Testis (tissue), 3 donors: ENCODE data around the gene BCAR3. TPM values are rescaled to one million over a fixed set of nuclear protein-coding genes. Genes with fewer than 3 reads are reported as not detected.
A peak's percentile ranks its signal among the peaks of the same experiment; 100 is the strongest.

Experiments
- DNase-seq: peaks from one replicate; pipeline ENCODE4 v3.0.0-alpha.2; 2019
- H3K27ac ChIP-seq, 2 donors: fragments of 200-600 bp; sonication (generic); one replicate each; pipeline ENCODE4 v1.5.1; 2019
- H3K27me3 ChIP-seq: fragments of 200-600 bp; sonication (generic); one replicate; pipeline ENCODE4 v1.5.1; 2019
- H3K36me3 ChIP-seq: fragments of 200-600 bp; sonication (generic); one replicate; pipeline ENCODE4 v1.5.1; 2017; ENCODE audit warnings: low read depth; ENCODE audit errors: missing control alignments
- H3K4me1 ChIP-seq: fragments of 200-600 bp; sonication (generic); one replicate; pipeline ENCODE4 v1.5.1; 2019
- H3K4me3 ChIP-seq, 2 donors: fragments of 200-600 bp; sonication (generic); one replicate each; pipeline ENCODE4 v1.5.1; 2017 to 2019
- H3K9me3 ChIP-seq: fragments of 200-600 bp; sonication (generic); one replicate; pipeline ENCODE4 v1.5.1; 2017
- CTCF ChIP-seq, 3 experiments: fragments of 450-650 bp in 2 of 3; fragments of 200-600 bp in 1 of 3; sonication (generic) in 1 of 3; IDR thresholded peaks; one replicate each; pipeline ENCODE4 v1.5.1; 2016 to 2019; ENCODE audit warnings: antibody characterized with exemption in 3 of 3, mild to moderate bottlenecking in 2 of 3, moderate library complexity in 1 of 3
- POLR2A ChIP-seq: fragments of 450-650 bp; IDR thresholded peaks from one replicate; pipeline ENCODE4 v1.6.1; 2017; ENCODE audit warnings: antibody characterized with exemption, mild to moderate bottlenecking, moderate library complexity
- WGBS, 2 donors: methylation state at CpG; one replicate each; pipeline ENCODE4 v1.1.5; 2018; 5-methylcytosine and 5-hydroxymethylcytosine counted together
- intact Hi-C: fragments of 100-400 bp; cut with DNase I; formaldehyde crosslinking; loops from one replicate; pipeline ENCODE4 v1.15.1; 2023; ENCODE audit warnings: low total_unique reads
- polyA plus RNA-seq: library from polyadenylated mRNA; stranded (reverse); fragments of 350-450 nt; fragmentation: Illumina TruSeq; extraction: RNeasy Lipid Tissue Mini Kit (QIAGEN cat#74804); gene quantifications from one replicate; pipeline ENCODE4 v1.2.3, GENCODE V29; 2014; ENCODE audit warnings: low read depth, low replicate concordance; ENCODE audit not compliant: insufficient read depth
- total RNA-seq, 2 donors: library from RNA; depleted of rRNA; stranded (reverse); fragments of >200 nt; gene quantifications; one replicate each; pipeline ENCODE4 v1.2.3, GENCODE V29; 2016

BCAR3 gene
- total and polyA plus RNA-seq, 3 donors from 2014 or later, result 23.2 to 55.9 (median 42.9) TPM

- Histone ChIP-seq H3K27me3 (no peaks in the 10 kb centered on the region), H3K4me1 (no peaks in the 10 kb centered on the region), H3K4me3 (no peak overlapping the region), H3K27ac (no peak overlapping the region), H3K9me3 (no peaks in the 10 kb centered on the region), H3K36me3 (no peaks in the 10 kb centered on the region)
- TF ChIP-seq POLR2A (no peak), CTCF (IDR thresholded peaks at IDR 0.05) (no peak)
- intact Hi-C loops, result no loop called here
- 95 to 97% methylated on average over 10 to 12 of the region's 12 CpGs for WGBS, 2 donors
- DNase-seq, result no peak
Measured at GRCh38 chr1:93571623-93572310, 109.9 kb downstream of the BCAR3 start.

GRCh38 chr1:93569489-93569888 lies 112.1 kb downstream of the BCAR3 start:
- no peak overlapping the region for H3K4me3 ChIP-seq
- TF ChIP-seq CTCF (IDR thresholded peaks at IDR 0.05) (no peak), POLR2A (no peak)
- intact Hi-C loops, result no loop called here
- H3K27ac ChIP-seq, result no peak overlapping the region
- WGBS, 2 donors, result 88 to 95% methylated on average over 1 to 2 of the region's 2 CpGs
- peaks cover 2% of the 10 kb centered on the region for H3K4me1 ChIP-seq
- no peaks in the 10 kb centered on the region for H3K27me3 ChIP-seq
- H3K9me3 ChIP-seq, result no peaks in the 10 kb centered on the region
- no peak for DNase-seq
- no peaks in the 10 kb centered on the region for H3K36me3 ChIP-seq

GRCh38 chr1:93567255-93567918 lies 114.2 kb downstream of the BCAR3 start:
- TF ChIP-seq CTCF (IDR thresholded peaks at IDR 0.05) (no peak), POLR2A (no peak)
- Histone ChIP-seq H3K27ac (peak overlapping the region; percentile 42 to 78), H3K36me3 (no peaks in the 10 kb centered on the region), H3K27me3 (no peaks in the 10 kb centered on the region), H3K9me3 (no peaks in the 10 kb centered on the region), H3K4me3 (no peak overlapping the region), H3K4me1 (peaks cover 2% of the 10 kb centered on the region)
- intact Hi-C loops, result no loop called here
- DNase-seq, result peak; percentile 88
- 76 to 84% methylated on average over 15 of the region's 15 CpGs for WGBS, 2 donors

- Histone ChIP-seq H3K36me3 (no peaks in the 10 kb centered on the region), H3K27ac (peak overlapping the region; percentile 42 to 76), H3K4me3 (no peak overlapping the region), H3K27me3 (no peaks in the 10 kb centered on the region), H3K4me1 (peaks cover 2% of the 10 kb centered on the region), H3K9me3 (no peaks in the 10 kb centered on the region)
- no peak for DNase-seq
- intact Hi-C loops, result no loop called here
- no peak for TF ChIP-seq CTCF (IDR thresholded peaks at IDR 0.05)
- no peak for TF ChIP-seq POLR2A
- 64 to 84% methylated on average over 10 of the region's 10 CpGs for WGBS, 2 donors
Measured at GRCh38 chr1:93566227-93566626, 115.4 kb downstream of the BCAR3 start.
